Neutrophil (primary cell): Measurements from ENCODE around the gene KIAA0825.

Experiments used
- H3K27ac ChIP-seq: fragments of 200-600 bp; sonication (generic); 2 replicates; pipeline ENCODE4 v1.5.1; 2016; ENCODE audit warnings: mild to moderate bottlenecking, moderate library complexity
- H3K27me3 ChIP-seq: fragments of 200-600 bp; sonication (generic); 2 replicates; pipeline ENCODE4 v1.6.0; 2016; ENCODE audit warnings: mild to moderate bottlenecking
- H3K36me3 ChIP-seq: fragments of 200-600 bp; sonication (generic); 2 replicates; pipeline ENCODE4 v1.5.1; 2017
- H3K4me1 ChIP-seq, 2 experiments: fragments of 200-600 bp in 1 of 2; sonication (generic) in 1 of 2; 1 replicate in 1 of 2; 2 replicates in 1 of 2; pipeline versions ENCODE4 v1.5.1 to v1.6.1; 2013 to 2016; ENCODE audit warnings: low read depth in 1 of 2, low read length in 1 of 2, mild to moderate bottlenecking in 1 of 2, moderate library complexity in 1 of 2; ENCODE audit not compliant: control insufficient read depth in 1 of 2, insufficient read depth in 1 of 2
- H3K4me3 ChIP-seq, 2 experiments: fragments of 200-600 bp in 1 of 2; sonication (generic) in 1 of 2; 1 replicate in 1 of 2; 2 replicates in 1 of 2; pipeline ENCODE4 v1.5.1; 2013 to 2016; ENCODE audit warnings: low read depth in 1 of 2, low read length in 1 of 2, mild to moderate bottlenecking in 1 of 2, moderate library complexity in 1 of 2
- H3K9me3 ChIP-seq: fragments of 200-600 bp; sonication (generic); 2 replicates; pipeline ENCODE4 v1.5.1; 2016
- TF ChIP-seq, protein P1 (sequence below): fragments of 200-600 bp; sonication (generic); IDR thresholded peaks from 2 replicates; pipeline ENCODE4 v1.5.1; 2016; ENCODE audit warnings: antibody characterized with exemption

KIAA0825 gene

DNA sequence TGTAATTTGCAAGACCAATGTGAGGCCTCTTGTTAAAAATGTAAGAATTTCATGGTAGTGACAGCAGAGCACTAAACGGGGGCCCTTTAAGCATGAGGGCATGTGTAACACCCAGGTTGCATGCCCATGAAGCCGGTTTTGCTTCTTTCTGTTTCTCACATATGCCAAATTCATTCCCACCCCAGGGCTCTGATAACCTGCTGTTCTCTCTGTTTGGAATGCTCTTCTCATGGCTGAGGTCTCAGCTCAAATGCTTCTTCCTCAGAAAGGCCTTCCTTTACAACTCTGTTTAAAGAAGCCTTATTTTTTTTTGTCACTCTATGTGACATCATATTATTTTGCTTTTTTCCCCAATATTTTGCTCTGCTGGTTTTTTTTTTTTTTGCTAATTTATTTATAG, 369.0 kb downstream of the KIAA0825 start:
- TF ChIP-seq, protein P1, sequence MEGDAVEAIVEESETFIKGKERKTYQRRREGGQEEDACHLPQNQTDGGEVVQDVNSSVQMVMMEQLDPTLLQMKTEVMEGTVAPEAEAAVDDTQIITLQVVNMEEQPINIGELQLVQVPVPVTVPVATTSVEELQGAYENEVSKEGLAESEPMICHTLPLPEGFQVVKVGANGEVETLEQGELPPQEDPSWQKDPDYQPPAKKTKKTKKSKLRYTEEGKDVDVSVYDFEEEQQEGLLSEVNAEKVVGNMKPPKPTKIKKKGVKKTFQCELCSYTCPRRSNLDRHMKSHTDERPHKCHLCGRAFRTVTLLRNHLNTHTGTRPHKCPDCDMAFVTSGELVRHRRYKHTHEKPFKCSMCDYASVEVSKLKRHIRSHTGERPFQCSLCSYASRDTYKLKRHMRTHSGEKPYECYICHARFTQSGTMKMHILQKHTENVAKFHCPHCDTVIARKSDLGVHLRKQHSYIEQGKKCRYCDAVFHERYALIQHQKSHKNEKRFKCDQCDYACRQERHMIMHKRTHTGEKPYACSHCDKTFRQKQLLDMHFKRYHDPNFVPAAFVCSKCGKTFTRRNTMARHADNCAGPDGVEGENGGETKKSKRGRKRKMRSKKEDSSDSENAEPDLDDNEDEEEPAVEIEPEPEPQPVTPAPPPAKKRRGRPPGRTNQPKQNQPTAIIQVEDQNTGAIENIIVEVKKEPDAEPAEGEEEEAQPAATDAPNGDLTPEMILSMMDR, result no peak
- no peak overlapping the region for H3K4me3 ChIP-seq
- H3K27ac ChIP-seq, result no peak overlapping the region
- H3K36me3 ChIP-seq, result no peaks in the 10 kb centered on the region
- no peaks in the 10 kb centered on the region for H3K9me3 ChIP-seq
- H3K27me3 ChIP-seq, result no peaks in the 10 kb centered on the region
- peaks cover 12 to 15% of the 10 kb centered on the region in 2 experiments for H3K4me1 ChIP-seq

DNA sequence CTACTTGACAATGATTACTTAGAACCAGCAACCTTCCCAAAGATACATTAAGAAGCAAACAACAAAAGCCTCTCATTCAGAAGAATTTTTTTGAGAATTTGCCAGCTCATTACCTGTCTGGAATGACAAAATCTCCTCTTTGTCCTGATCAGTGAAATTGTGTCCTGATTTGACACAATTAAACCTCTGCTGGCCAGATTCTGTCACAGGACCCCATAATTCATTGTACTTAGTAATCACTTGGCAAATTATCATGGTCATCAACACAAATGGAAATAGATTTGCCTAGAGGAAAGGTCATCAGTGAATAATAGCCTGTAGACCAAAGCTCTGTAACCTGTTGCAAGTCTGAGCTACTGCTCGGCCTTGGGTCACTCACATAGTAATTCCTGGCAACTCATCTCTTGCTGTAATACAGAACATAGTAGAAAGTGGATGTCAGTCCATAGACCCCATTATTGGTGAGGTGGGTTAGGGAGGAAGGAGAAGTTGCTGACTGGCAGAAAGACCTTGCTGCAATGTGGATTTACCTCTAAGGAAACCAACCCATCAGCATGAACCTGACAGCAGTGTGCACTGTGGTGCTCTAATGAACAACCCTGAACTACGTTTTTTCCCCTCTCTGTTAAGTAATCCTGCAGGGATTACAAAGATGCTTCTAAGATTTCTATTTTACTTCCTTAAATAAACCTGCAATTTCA, 370.1 kb downstream of the KIAA0825 start:
- no peaks in the 10 kb centered on the region for H3K27me3 ChIP-seq
- TF ChIP-seq, protein P1, result no peak
- peaks cover 12 to 15% of the 10 kb centered on the region in 2 experiments for H3K4me1 ChIP-seq
- H3K36me3 ChIP-seq, result no peaks in the 10 kb centered on the region
- no peak overlapping the region for H3K27ac ChIP-seq
- H3K9me3 ChIP-seq, result no peaks in the 10 kb centered on the region
- no peak overlapping the region for H3K4me3 ChIP-seq

DNA sequence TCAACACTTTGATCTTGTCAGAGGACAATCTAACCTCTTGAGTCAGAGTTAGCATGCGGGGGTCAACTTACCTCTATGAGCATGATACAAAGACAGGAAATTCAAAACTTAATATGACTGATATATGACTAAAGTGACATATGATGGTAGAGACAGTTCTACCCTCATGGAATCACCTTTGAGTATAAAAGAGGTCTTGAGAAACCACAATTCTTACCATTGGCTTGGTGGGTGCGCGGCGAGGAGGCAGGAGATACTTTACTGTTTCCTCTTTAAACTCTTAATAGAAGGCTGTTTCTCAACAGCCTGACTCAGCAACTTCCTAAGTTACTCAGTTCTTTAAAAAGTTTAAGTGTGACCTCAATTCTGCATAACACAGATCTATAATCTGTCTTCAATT, 372.8 kb downstream of the KIAA0825 start:
- Histone ChIP-seq H3K36me3 (no peaks in the 10 kb centered on the region), H3K27me3 (no peaks in the 10 kb centered on the region), H3K4me1 (peaks cover 12 to 15% of the 10 kb centered on the region in 2 experiments), H3K9me3 (no peaks in the 10 kb centered on the region), H3K27ac (peak overlapping the region; percentile 61), H3K4me3 (peak overlapping the region; percentile 8 to 22)
- TF ChIP-seq, protein P1, result no peak

DNA sequence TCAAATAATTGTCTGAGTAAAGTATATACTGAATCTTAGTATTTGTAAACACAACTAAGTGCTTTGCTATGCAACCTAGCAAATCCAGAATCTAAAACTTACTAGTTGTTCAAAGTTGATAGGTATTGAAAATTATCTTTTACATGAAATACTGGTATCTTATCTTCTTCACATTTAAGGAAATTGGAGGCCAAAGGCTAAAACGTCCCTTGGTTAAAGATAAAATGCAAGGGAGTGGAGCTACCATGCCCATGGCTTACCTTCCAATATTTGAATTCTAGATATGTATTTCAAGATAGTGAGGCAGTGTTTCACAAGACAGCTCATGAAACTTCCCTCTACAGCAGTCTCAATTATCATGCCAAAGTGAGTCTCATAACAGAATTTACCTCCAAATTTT, 373.5 kb downstream of the KIAA0825 start:
- TF ChIP-seq, protein P1, result no peak
- Histone ChIP-seq H3K9me3 (no peaks in the 10 kb centered on the region), H3K4me1 (peaks cover 12 to 15% of the 10 kb centered on the region in 2 experiments), H3K4me3 (no peak overlapping the region), H3K27me3 (no peaks in the 10 kb centered on the region), H3K36me3 (no peaks in the 10 kb centered on the region), H3K27ac (peak overlapping the region; percentile 61)

DNA sequence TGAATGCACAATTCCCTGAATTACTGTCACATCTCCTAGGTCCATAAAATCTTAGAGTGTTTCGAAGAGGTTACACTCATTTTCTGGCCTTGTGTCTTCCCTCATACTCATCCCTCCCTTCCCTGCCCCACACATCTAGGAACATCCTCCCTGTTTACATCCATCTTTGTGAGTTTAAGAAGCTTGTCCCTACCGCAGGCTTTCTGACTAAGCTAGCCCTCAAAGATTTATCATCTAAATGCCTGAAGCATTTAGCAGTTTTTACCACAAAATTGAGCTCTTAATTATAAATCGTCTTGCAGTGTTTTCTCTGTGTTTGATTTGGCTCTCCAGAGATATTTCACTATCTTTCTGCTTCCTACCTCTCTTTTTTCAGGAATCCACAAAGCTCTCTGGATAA, 374.8 kb downstream of the KIAA0825 start:
- H3K36me3 ChIP-seq, result no peaks in the 10 kb centered on the region
- no peak overlapping the region for H3K27ac ChIP-seq
- no peaks in the 10 kb centered on the region for H3K27me3 ChIP-seq
- no peaks in the 10 kb centered on the region for H3K9me3 ChIP-seq
- peaks cover 12 to 15% of the 10 kb centered on the region in 2 experiments for H3K4me1 ChIP-seq
- TF ChIP-seq, protein P1, result no peak
- no peak overlapping the region for H3K4me3 ChIP-seq
